ENCODE data around the gene DXO.

DNA sequence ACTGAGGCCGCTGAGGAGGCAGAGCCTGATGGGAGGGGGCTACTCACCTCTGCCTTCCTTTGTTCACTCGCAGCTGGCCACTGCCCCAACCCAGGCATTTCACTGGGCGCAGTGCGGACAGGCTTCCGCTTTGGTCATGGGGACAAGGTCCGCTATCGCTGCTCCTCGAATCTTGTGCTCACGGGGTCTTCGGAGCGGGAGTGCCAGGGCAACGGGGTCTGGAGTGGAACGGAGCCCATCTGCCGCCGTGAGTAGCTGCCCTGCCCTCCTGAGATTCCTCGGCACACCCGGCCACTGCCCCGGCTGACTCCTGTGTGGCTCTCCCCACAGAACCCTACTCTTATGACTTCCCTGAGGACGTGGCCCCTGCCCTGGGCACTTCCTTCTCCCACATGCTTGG is 38.4 kb downstream of the DXO start:
- TF ChIP-seq POLR2A (IDR thresholded peaks at IDR 0.05), result no peak
- TF ChIP-seq, protein P1, sequence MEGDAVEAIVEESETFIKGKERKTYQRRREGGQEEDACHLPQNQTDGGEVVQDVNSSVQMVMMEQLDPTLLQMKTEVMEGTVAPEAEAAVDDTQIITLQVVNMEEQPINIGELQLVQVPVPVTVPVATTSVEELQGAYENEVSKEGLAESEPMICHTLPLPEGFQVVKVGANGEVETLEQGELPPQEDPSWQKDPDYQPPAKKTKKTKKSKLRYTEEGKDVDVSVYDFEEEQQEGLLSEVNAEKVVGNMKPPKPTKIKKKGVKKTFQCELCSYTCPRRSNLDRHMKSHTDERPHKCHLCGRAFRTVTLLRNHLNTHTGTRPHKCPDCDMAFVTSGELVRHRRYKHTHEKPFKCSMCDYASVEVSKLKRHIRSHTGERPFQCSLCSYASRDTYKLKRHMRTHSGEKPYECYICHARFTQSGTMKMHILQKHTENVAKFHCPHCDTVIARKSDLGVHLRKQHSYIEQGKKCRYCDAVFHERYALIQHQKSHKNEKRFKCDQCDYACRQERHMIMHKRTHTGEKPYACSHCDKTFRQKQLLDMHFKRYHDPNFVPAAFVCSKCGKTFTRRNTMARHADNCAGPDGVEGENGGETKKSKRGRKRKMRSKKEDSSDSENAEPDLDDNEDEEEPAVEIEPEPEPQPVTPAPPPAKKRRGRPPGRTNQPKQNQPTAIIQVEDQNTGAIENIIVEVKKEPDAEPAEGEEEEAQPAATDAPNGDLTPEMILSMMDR (IDR thresholded peaks at IDR 0.05), result no peak
